PC-3 (cell line): ENCODE results near the gene CAP2. TPM values are rescaled to one million over a fixed set of nuclear protein-coding genes. Genes with fewer than 3 reads are reported as not detected.

Source experiments
- ATAC-seq: fragments of 200-7000 bp; cut with Tn5 transposase; 2 replicates; pipeline ENCODE4 v1.9.1; 2020; ENCODE audit warnings: mild to moderate bottlenecking, moderate library complexity
- BruUV-seq: library from RNA; stranded (reverse); fragments of 400-500 nt; replicated peaks from 2 replicates; lab custom pipeline; 2021; lab: Mats Ljungman, UMichigan
- CTCF ChIA-PET: fragments of 300-600 bp; sonication (Branson Sonifier 250); formaldehyde crosslinking; loops from one replicate; lab custom pipeline; 2022; ENCODE audit warnings: antibody characterized with exemption; lab: Charles Lee
- POLR2A ChIA-PET: fragments of 300-600 bp; sonication (Branson Sonifier 250); formaldehyde crosslinking; loops from one replicate; lab custom pipeline; 2022; ENCODE audit warnings: antibody characterized with exemption; ENCODE audit not compliant: unreplicated experiment; lab: Charles Lee
- DNase-seq: peaks from one replicate; pipeline ENCODE4 v3.0.0-alpha.2; 2015
- H2AFZ ChIP-seq: fragments of 300-600 bp; sonication (generic); 2 replicates; pipeline ENCODE4 v1.6.0; 2016; ENCODE audit warnings: antibody characterized with exemption, low read length
- H3F3A ChIP-seq: fragments of 300-600 bp; sonication (generic); one replicate; pipeline ENCODE4 v1.6.0; 2017; ENCODE audit warnings: antibody characterized with exemption, low read length, control low read depth, mild to moderate bottlenecking; ENCODE audit not compliant: unreplicated experiment
- H3K27ac ChIP-seq: fragments of 300-600 bp; sonication (generic); 2 replicates; pipeline ENCODE4 v1.5.1; 2016; ENCODE audit warnings: mild to moderate bottlenecking, low read length
- H3K27me3 ChIP-seq: fragments of 300-600 bp; sonication (generic); 2 replicates; pipeline ENCODE4 v1.6.1; 2016; ENCODE audit warnings: low read length, mixed read lengths
- H3K36me3 ChIP-seq: fragments of 300-600 bp; sonication (generic); 2 replicates; pipeline ENCODE4 v1.6.1; 2016; ENCODE audit warnings: low read depth, mixed run types, low read length, mixed read lengths
- H3K4me1 ChIP-seq: fragments of 300-600 bp; sonication (generic); 2 replicates; pipeline ENCODE4 v1.5.1; 2016; ENCODE audit warnings: low read length; ENCODE audit not compliant: insufficient read depth
- H3K4me2 ChIP-seq: fragments of 300-600 bp; sonication (generic); 2 replicates; pipeline ENCODE4 v1.6.0; 2016; ENCODE audit warnings: low read length
- H3K4me3 ChIP-seq: fragments of 300-600 bp; sonication (generic); 2 replicates; pipeline ENCODE4 v1.5.1; 2016; ENCODE audit warnings: mild to moderate bottlenecking, low read length, mixed read lengths
- H3K79me2 ChIP-seq: fragments of 300-600 bp; sonication (generic); 2 replicates; pipeline ENCODE4 v1.6.1; 2017; ENCODE audit warnings: low read length, mixed read lengths
- H3K9ac ChIP-seq: fragments of 300-600 bp; sonication (generic); 2 replicates; pipeline ENCODE4 v1.6.0; 2016; ENCODE audit warnings: mild to moderate bottlenecking, low read length
- H3K9me2 ChIP-seq: fragments of 300-600 bp; sonication (generic); replicated peaks from 2 replicates; pipeline ENCODE4 v1.6.1; 2016; ENCODE audit warnings: mixed run types, low read length, mixed read lengths
- H3K9me3 ChIP-seq: fragments of 300-600 bp; sonication (generic); 2 replicates; pipeline ENCODE4 v1.6.1; 2016; ENCODE audit warnings: low read length, mixed read lengths
- H4K20me1 ChIP-seq: fragments of 300-600 bp; sonication (generic); 2 replicates; pipeline ENCODE4 v1.6.1; 2016; ENCODE audit warnings: low read length, mixed read lengths
- CTCF ChIP-seq: fragments of 300-600 bp; sonication (generic); conservative IDR thresholded peaks from 2 replicates; pipeline ENCODE4 v1.5.1; 2017; ENCODE audit warnings: antibody characterized with exemption, low read depth, mild to moderate bottlenecking, low read length
- EZH2 ChIP-seq: fragments of 300-600 bp; sonication (generic); IDR thresholded peaks from one replicate; pipeline ENCODE4 v1.6.1; 2017; ENCODE audit warnings: antibody characterized with exemption, mild to moderate bottlenecking, low read length; ENCODE audit not compliant: unreplicated experiment
- EZH2phosphoT487 ChIP-seq: fragments of 300-600 bp; sonication (generic); IDR thresholded peaks from 2 replicates; pipeline ENCODE4 v1.6.1; 2018; ENCODE audit warnings: mild to moderate bottlenecking, antibody characterized with exemption, low read length, borderline replicate concordance
- intact Hi-C: fragments of 100-400 bp; cut with micrococcal nuclease; formaldehyde crosslinking; loops from 2 replicates; pipeline ENCODE4 v1.9.0; 2023
- total RNA-seq: library from RNA; depleted of rRNA; stranded (reverse); fragments of >200 nt; gene quantifications from 2 replicates; pipeline ENCODE4 v1.2.3, GENCODE V29; 2014

CAP2 gene
- total RNA-seq, 1 experiment from 2014 or later = 8.2 TPM

GRCh38 chr6:17450832-17451231 lies 57.4 kb downstream of the CAP2 start:
- Histone ChIP-seq H2AFZ (no peak overlapping the region), H3K4me1 (no peaks in the 10 kb centered on the region), H3K4me3 (no peak overlapping the region), H3K9me3 (no peaks in the 10 kb centered on the region), H3K27me3 (no peaks in the 10 kb centered on the region), H3K9me2 (no peaks in the 10 kb centered on the region), H3K4me2 (no peak overlapping the region), H3K36me3 (peaks cover 3% of the 10 kb centered on the region; the same call in 1 of the 2 replicates), H3K9ac (no peak overlapping the region), H3K27ac (no peak overlapping the region), H3F3A (no peaks in the 10 kb centered on the region), H4K20me1 (no peaks in the 10 kb centered on the region), H3K79me2 (no peaks in the 10 kb centered on the region)
- TF ChIP-seq CTCF (no peak), EZH2 (no peak), EZH2phosphoT487 (no peak)
- DNase-seq = no peak
- intact Hi-C loops = no loop called here
- BruUV-seq = no TSS peak
- POLR2A ChIA-PET = no interaction called here
- no peak for ATAC-seq
- CTCF ChIA-PET = no interaction called here

- Histone ChIP-seq H2AFZ (no peak overlapping the region), H3K4me3 (no peak overlapping the region), H3F3A (no peaks in the 10 kb centered on the region), H3K9me2 (no peaks in the 10 kb centered on the region), H3K27me3 (no peaks in the 10 kb centered on the region), H3K4me1 (no peaks in the 10 kb centered on the region), H3K36me3 (peaks cover 3% of the 10 kb centered on the region; the same call in 1 of the 2 replicates), H3K79me2 (no peaks in the 10 kb centered on the region), H3K4me2 (no peak overlapping the region), H3K27ac (no peak overlapping the region), H3K9ac (no peak overlapping the region), H4K20me1 (no peaks in the 10 kb centered on the region), H3K9me3 (no peaks in the 10 kb centered on the region)
- intact Hi-C loops = no loop called here
- no peak for ATAC-seq
- CTCF ChIA-PET = no interaction called here
- no peak for TF ChIP-seq EZH2phosphoT487
- TF ChIP-seq CTCF = no peak
- TF ChIP-seq EZH2 = no peak
- POLR2A ChIA-PET = no interaction called here
- DNase-seq = no peak
- BruUV-seq = no TSS peak
These were observed 58.7 kb downstream of the CAP2 start for GRCh38 chr6:17452096-17452495.

GRCh38 chr6:17454316-17455005 lies 61.1 kb downstream of the CAP2 start:
- H3K4me2 ChIP-seq = no peak overlapping the region
- no peak overlapping the region for H3K9ac ChIP-seq
- POLR2A ChIA-PET = no interaction called here

More at GRCh38 chr6:17454316-17455005, 61.1 kb downstream of the CAP2 start:
- TF ChIP-seq EZH2 (no peak), EZH2phosphoT487 (no peak), CTCF (no peak)
- no peak overlapping the region for H2AFZ ChIP-seq
- H3K9me2 ChIP-seq = no peaks in the 10 kb centered on the region
- DNase-seq (no peak), ATAC-seq (no peak)
- H3K9me3 ChIP-seq = no peaks in the 10 kb centered on the region
- BruUV-seq = no TSS peak
- CTCF ChIA-PET = no interaction called here
- no peaks in the 10 kb centered on the region for H3F3A ChIP-seq
- peaks cover 3% of the 10 kb centered on the region; the same call in 1 of the 2 replicates for H3K36me3 ChIP-seq
- H3K4me3 ChIP-seq = no peak overlapping the region
- no peak overlapping the region for H3K27ac ChIP-seq
- no peaks in the 10 kb centered on the region for H3K27me3 ChIP-seq
- intact Hi-C loops = no loop called here
- no peaks in the 10 kb centered on the region for H4K20me1 ChIP-seq
- H3K79me2 ChIP-seq = no peaks in the 10 kb centered on the region
- H3K4me1 ChIP-seq = no peaks in the 10 kb centered on the region
